HepG2 (cell line): ENCODE measurements around the gene GTF2H4. TPM values are rescaled to one million over a fixed set of nuclear protein-coding genes. Genes with fewer than 3 reads are reported as not detected.
A peak's percentile ranks its signal among the peaks of the same experiment; 100 is the strongest.

Source experiments
- ARNT2 ChIP-seq: sonication (generic); formaldehyde crosslinking; IDR thresholded peaks from 2 replicates; pipeline ENCODE4 v1.8.0; 2022; ENCODE audit warnings: mild to moderate bottlenecking, low read depth, missing genetic modification reagents, moderate library complexity
- HMG20A ChIP-seq: IDR thresholded peaks from 2 replicates; pipeline ENCODE4 v1.6.1; 2016; ENCODE audit warnings: borderline replicate concordance
- HNRNPUL1 ChIP-seq: fragments of 200-400 bp; formaldehyde crosslinking; IDR thresholded peaks from 2 replicates; pipeline ENCODE4 v1.6.1; 2017; ENCODE audit warnings: low read depth, mild to moderate bottlenecking, low read length, moderate library complexity
- HOXA3 ChIP-seq: sonication (generic); formaldehyde crosslinking; IDR thresholded peaks from 2 replicates; pipeline ENCODE4 v1.5.0; 2020; ENCODE audit warnings: missing genetic modification reagents
- MED8 ChIP-seq: sonication (generic); formaldehyde crosslinking; IDR thresholded peaks from 2 replicates; pipeline ENCODE4 v1.8.1; 2023; ENCODE audit warnings: mild to moderate bottlenecking, missing genetic modification reagents; ENCODE audit not compliant: insufficient replicate concordance
- MTA1 ChIP-seq: sonication (generic); formaldehyde crosslinking; IDR thresholded peaks from 2 replicates; pipeline ENCODE4 v1.4.0; 2020; ENCODE audit warnings: missing genetic modification reagents, mild to moderate bottlenecking, borderline replicate concordance
- MTF2 ChIP-seq: sonication (generic); formaldehyde crosslinking; IDR thresholded peaks from 2 replicates; pipeline ENCODE4 v1.5.0; 2020; ENCODE audit warnings: missing genetic modification reagents, borderline replicate concordance
- NFAT5 ChIP-seq: sonication (generic); formaldehyde crosslinking; IDR thresholded peaks from 2 replicates; pipeline ENCODE4 v1.4.0; 2020; ENCODE audit warnings: missing genetic modification reagents
- SP2 ChIP-seq: sonication (generic); formaldehyde crosslinking; IDR thresholded peaks from 2 replicates; pipeline ENCODE4 v1.5.1; 2020; ENCODE audit warnings: mild to moderate bottlenecking, missing genetic modification reagents
- THRA ChIP-seq: sonication (generic); formaldehyde crosslinking; IDR thresholded peaks from 2 replicates; pipeline ENCODE4 v1.4.0; 2020; ENCODE audit warnings: missing genetic modification reagents, borderline replicate concordance
- ZBTB4 ChIP-seq: sonication (generic); formaldehyde crosslinking; IDR thresholded peaks from 2 replicates; pipeline ENCODE4 v1.4.0; 2020; ENCODE audit warnings: missing genetic modification reagents, mild to moderate bottlenecking, borderline replicate concordance
- ZKSCAN1 ChIP-seq: fragments of 150-350 bp; IDR thresholded peaks from 2 replicates; pipeline ENCODE4 v1.6.1; 2014; ENCODE audit warnings: low read length
- ZNF253 ChIP-seq: sonication (generic); formaldehyde crosslinking; IDR thresholded peaks from 2 replicates; pipeline ENCODE4 v1.8.0; 2022; ENCODE audit warnings: mild to moderate bottlenecking, missing genetic modification reagents, borderline replicate concordance
- ZNF280B ChIP-seq: sonication (generic); formaldehyde crosslinking; IDR thresholded peaks from 2 replicates; pipeline ENCODE4 v1.5.0; 2020; ENCODE audit warnings: missing genetic modification reagents, mild to moderate bottlenecking, borderline replicate concordance
- ZNF446 ChIP-seq: sonication (generic); formaldehyde crosslinking; IDR thresholded peaks from 2 replicates; pipeline ENCODE4 v1.5.0; 2020; ENCODE audit warnings: mild to moderate bottlenecking, missing genetic modification reagents
- polyA plus RNA-seq, 8 experiments: library from polyadenylated mRNA; depleted of rRNA in 3 of 8; stranded (reverse) in 7 of 8; unstranded in 1 of 8; fragments of >200 nt; fragmentation: Illumina TruSeq in 4 of 8; extraction: Trizol in 4 of 8; gene quantifications; 2 replicates each; pipeline versions ENCODE4 v1.2.1 to v1.2.3, GENCODE V29; 2011 to 2016; ENCODE audit warnings: low read depth in 4 of 8, missing spikeins in 1 of 8, mixed read lengths in 1 of 8; ENCODE audit not compliant: insufficient read depth in 1 of 8
- total RNA-seq, 5 experiments: library from RNA; depleted of rRNA; stranded (reverse); fragments of >200 nt; fragmentation: Illumina TruSeq; extraction: Trizol; gene quantifications; 2 replicates each; pipeline ENCODE4 v1.2.3, GENCODE V29; 2016; ENCODE audit warnings: low read depth in 1 of 5

Gene GTF2H4
- total and polyA plus RNA-seq, 2 of the 13 experiments (the other 11 are each of a cell fraction or from before 2014, with no cell fraction given) = 15.9 to 49.3 TPM

GRCh38 chr6:30913721-30914075 lies 5.7 kb downstream of the GTF2H4 start (continued):
- TF ChIP-seq MTA1 = 0 out of 2 replicates have a peak, but pooled peaks have one; percentile 43
- TF ChIP-seq HMG20A = no peak
- no peak for TF ChIP-seq MED8 (CRISPR knock-in tag)
- 0 out of 2 replicates have a peak, but pooled peaks have one; percentile 51 for TF ChIP-seq ZNF446 (CRISPR knock-in tag)
- no peak for TF ChIP-seq HOXA3 (CRISPR knock-in tag)
- TF ChIP-seq ARNT2 (CRISPR knock-in tag) = no peak
- no peak for TF ChIP-seq ZKSCAN1
- TF ChIP-seq NFAT5 (CRISPR knock-in tag) = no peak
- 0 out of 2 replicates have a peak, but pooled peaks have one; percentile 7 for TF ChIP-seq ZNF280B
- TF ChIP-seq THRA (CRISPR knock-in tag) = no peak
- TF ChIP-seq SP2 (CRISPR knock-in tag) = no peak
- TF ChIP-seq ZBTB4 (CRISPR knock-in tag) = peak; percentile 74; the same call in 1 of the 2 replicates
- no peak for TF ChIP-seq ZNF253 (CRISPR knock-in tag)
- no peak for TF ChIP-seq MTF2 (CRISPR knock-in tag)
- TF ChIP-seq HNRNPUL1 = no peak
